Fibroblast of skin of left biceps (primary cell): ENCODE measurements around the gene C1orf226.
"Not testable (repeated sequence)": the region's sequence is repeated elsewhere in the genome, so short reads cannot be mapped to it uniquely, and the experiment has no call there.

ENCODE experiments used
- DNase-seq, 2 experiments: peaks; one replicate each; pipeline ENCODE4 v3.0.0-alpha.2; 2013; ENCODE audit warnings: low read depth in 2 of 2

The C1orf226 gene

GRCh38 chr1:162407539-162407938 is 26.0 kb downstream of the C1orf226 start:
- no peak for DNase-seq

- no peak for DNase-seq
Observed at GRCh38 chr1:162412002-162412401, 30.5 kb downstream of the C1orf226 start, which contains the start of gene SH2D1B. TSS of gene SH2D1B (minus strand) at chr1:162412136. CDS start at chr1:162412016, 120 bp downstream.

GRCh38 chr1:162416215-162416614 is 34.7 kb downstream of the C1orf226 start:
- DNase-seq: no peak

- no peak for DNase-seq
Observed at GRCh38 chr1:162416909-162417308, 35.4 kb downstream of the C1orf226 start.

- no peak for DNase-seq
Observed at GRCh38 chr1:162417650-162418049, 36.1 kb downstream of the C1orf226 start.

GRCh38 chr1:162418584-162418983 is 37.1 kb downstream of the C1orf226 start:
- not testable (repeated sequence) for DNase-seq

- DNase-seq: not testable (repeated sequence)
Observed at GRCh38 chr1:162419450-162419931, 38.0 kb downstream of the C1orf226 start.

- DNase-seq: no peak
Observed at GRCh38 chr1:162420120-162420519, 38.6 kb downstream of the C1orf226 start.

- no peak for DNase-seq
Observed at GRCh38 chr1:162421258-162422164, 40.0 kb downstream of the C1orf226 start.

- DNase-seq: no peak
Observed at GRCh38 chr1:162422662-162423375, 41.3 kb downstream of the C1orf226 start.

- DNase-seq: no peak
Observed at GRCh38 chr1:162430583-162430982, 49.1 kb downstream of the C1orf226 start.

- not testable (repeated sequence) for DNase-seq
Observed at GRCh38 chr1:162432977-162433713, 51.6 kb downstream of the C1orf226 start.
